ENCODE measurements around the gene P2RY1.

The P2RY1 gene

GRCh38 chr3:152825566-152825965, 9.4 kb upstream of the P2RY1 start:
- no peak for DNase-seq (ENCODE audit: extremely low read depth, insufficient read length)

DNA sequence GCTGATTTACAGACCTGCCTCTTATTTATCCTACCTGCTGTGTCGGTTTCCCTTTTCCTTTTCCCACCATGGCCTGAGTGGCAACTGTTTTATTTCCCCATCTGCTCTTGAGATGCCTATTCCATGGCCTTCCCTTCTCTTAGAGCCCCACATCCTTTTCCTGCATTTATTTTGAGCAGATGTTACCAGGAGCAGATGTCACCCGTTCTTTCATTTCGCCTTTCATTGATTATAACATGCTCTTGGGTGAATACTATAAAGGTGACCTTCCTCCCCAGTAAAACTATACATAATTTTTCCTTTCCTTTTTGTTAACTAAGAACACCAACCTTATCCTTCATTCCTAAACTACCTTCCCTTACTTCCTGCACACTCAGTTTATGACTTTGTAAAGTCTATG, 8.5 kb upstream of the P2RY1 start:
- no peak for TF ChIP-seq CTCF (IDR thresholded peaks at IDR 0.05; ENCODE audit: insufficient read depth, low read length, poor library complexity, severe bottlenecking)
- H3K4me3 ChIP-seq (replicated peaks; ENCODE audit: low read depth, low read length): no peak overlapping the region
- DNase-seq (ENCODE audit: extremely low read depth, insufficient read length): no peak
- no peaks in the 10 kb centered on the region for H3K36me3 ChIP-seq (ENCODE audit: control insufficient read depth, insufficient read depth, low read length)
- no peaks in the 10 kb centered on the region for H3K27me3 ChIP-seq (replicated peaks; ENCODE audit: control insufficient read depth, insufficient read depth, low read length)

More at GRCh38 chr3:152825566-152825965, 9.4 kb upstream of the P2RY1 start:
- H3K36me3 ChIP-seq (ENCODE audit: control insufficient read depth, insufficient read depth, low read length): no peaks in the 10 kb centered on the region
- no peak for TF ChIP-seq CTCF (IDR thresholded peaks at IDR 0.05; ENCODE audit: insufficient read depth, low read length, poor library complexity, severe bottlenecking)
- H3K27me3 ChIP-seq (replicated peaks; ENCODE audit: control insufficient read depth, insufficient read depth, low read length): no peaks in the 10 kb centered on the region
- no peak overlapping the region for H3K4me3 ChIP-seq (replicated peaks; ENCODE audit: low read depth, low read length)

- Histone ChIP-seq H3K27me3 (replicated peaks; ENCODE audit: control insufficient read depth, insufficient read depth, low read length) (no peaks in the 10 kb centered on the region), H3K36me3 (ENCODE audit: control insufficient read depth, insufficient read depth, low read length) (no peaks in the 10 kb centered on the region), H3K4me3 (replicated peaks; ENCODE audit: low read depth, low read length) (no peak overlapping the region)
- DNase-seq (ENCODE audit: extremely low read depth, insufficient read length): no peak
- TF ChIP-seq CTCF (IDR thresholded peaks at IDR 0.05; ENCODE audit: insufficient read depth, low read length, poor library complexity, severe bottlenecking): no peak
These were observed 7.6 kb upstream of the P2RY1 start for GRCh38 chr3:152827313-152827712.

GRCh38 chr3:152828075-152828840, 6.7 kb upstream of the P2RY1 start:
- TF ChIP-seq CTCF (IDR thresholded peaks at IDR 0.05; ENCODE audit: insufficient read depth, low read length, poor library complexity, severe bottlenecking): no peak
- Histone ChIP-seq H3K27me3 (replicated peaks; ENCODE audit: control insufficient read depth, insufficient read depth, low read length) (no peaks in the 10 kb centered on the region), H3K4me3 (replicated peaks; ENCODE audit: low read depth, low read length) (no peak overlapping the region), H3K36me3 (ENCODE audit: control insufficient read depth, insufficient read depth, low read length) (no peaks in the 10 kb centered on the region)
- DNase-seq (ENCODE audit: extremely low read depth, insufficient read length): no peak

DNA sequence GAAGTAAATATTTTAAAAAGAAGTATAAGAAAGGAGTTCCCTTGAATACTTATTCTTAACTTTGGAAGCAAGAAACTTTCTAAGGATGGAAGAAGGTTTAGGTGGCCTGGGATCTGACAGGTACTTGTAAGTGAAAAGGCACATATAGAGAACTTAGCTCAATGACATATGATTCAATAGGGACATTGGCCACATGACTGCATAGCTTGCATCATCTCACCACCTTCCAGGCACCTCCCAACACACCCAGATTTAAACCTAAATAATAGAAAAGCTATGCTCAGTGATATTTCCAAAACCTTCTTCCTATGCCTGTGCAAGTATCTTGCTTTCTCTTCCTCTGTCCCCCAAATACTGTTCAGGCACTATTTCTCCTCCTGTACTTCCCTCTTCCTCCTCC, 4.7 kb upstream of the P2RY1 start:
- H3K27me3 ChIP-seq (replicated peaks; ENCODE audit: control insufficient read depth, insufficient read depth, low read length): no peaks in the 10 kb centered on the region
- no peak overlapping the region for H3K4me3 ChIP-seq (replicated peaks; ENCODE audit: low read depth, low read length)
- no peak for TF ChIP-seq CTCF (IDR thresholded peaks at IDR 0.05; ENCODE audit: insufficient read depth, low read length, poor library complexity, severe bottlenecking)
- H3K36me3 ChIP-seq (ENCODE audit: control insufficient read depth, insufficient read depth, low read length): no peaks in the 10 kb centered on the region
- DNase-seq (ENCODE audit: extremely low read depth, insufficient read length): no peak

All from GM06990 (cell line).